Sigmoid colon (tissue), 7 donors: ENCODE results near the gene FBXL15. TPM values are rescaled to one million over a fixed set of nuclear protein-coding genes. Genes with fewer than 3 reads are reported as not detected.

ENCODE experiments used
- DNase-seq: peaks from one replicate; pipeline ENCODE4 v3.0.0-alpha.2; 2019
- H3K27ac ChIP-seq, 4 donors: fragments of 200-600 bp; sonication (generic); one replicate each; pipeline ENCODE4 v1.5.1; 2016 to 2019; ENCODE audit warnings: mild to moderate bottlenecking in 1 of 4
- H3K27me3 ChIP-seq, 3 donors: fragments of 200-600 bp; sonication (generic); one replicate each; pipeline ENCODE4 v1.5.1; 2019; ENCODE audit warnings: mild to moderate bottlenecking in 1 of 3
- H3K36me3 ChIP-seq, 4 donors: fragments of 200-600 bp; sonication (generic); one replicate each; pipeline ENCODE4 v1.5.1; 2016 to 2019
- H3K4me1 ChIP-seq, 4 donors: fragments of 200-600 bp; sonication (generic); one replicate each; pipeline ENCODE4 v1.5.1; 2017 to 2019
- H3K4me3 ChIP-seq, 4 donors: fragments of 200-600 bp; sonication (generic); one replicate each; pipeline ENCODE4 v1.5.1; 2017 to 2019; ENCODE audit warnings: mild to moderate bottlenecking in 2 of 4, moderate library complexity in 1 of 4
- H3K9me3 ChIP-seq, 4 donors: fragments of 200-600 bp in 3 of 4; sonication (generic) in 3 of 4; one replicate each; pipeline versions ENCODE4 v1.5.1 to v1.6.1; 2013 to 2019
- EP300 ChIP-seq, 4 donors: sonication (generic); formaldehyde crosslinking; IDR thresholded peaks; one replicate each; pipeline ENCODE4 v1.6.1; 2017; ENCODE audit warnings: antibody characterized with exemption in 4 of 4
- POLR2A ChIP-seq, 2 donors: fragments of 450-650 bp; IDR thresholded peaks; one replicate each; pipeline ENCODE4 v1.6.1; 2016; ENCODE audit warnings: antibody characterized with exemption in 2 of 2, mild to moderate bottlenecking in 2 of 2, moderate library complexity in 2 of 2
- POLR2AphosphoS5 ChIP-seq, 4 donors: sonication (generic); formaldehyde crosslinking; IDR thresholded peaks; one replicate each; pipeline ENCODE4 v1.6.1; 2017; ENCODE audit warnings: antibody characterized with exemption in 4 of 4
- WGBS, 2 donors: extraction: QIAGEN DNeasy Blood & Tissue Kit; methylation state at CpG; one replicate each; pipeline ENCODE4 v1.1.7; 2013; 5-methylcytosine and 5-hydroxymethylcytosine counted together
- intact Hi-C: fragments of 100-400 bp; cut with DNase I; formaldehyde crosslinking; loops from one replicate; pipeline ENCODE4 v1.15.1; 2023
- polyA plus RNA-seq, 3 donors: library from polyadenylated mRNA; stranded (reverse); fragments of 200-250 nt; gene quantifications; one replicate each; pipeline ENCODE4 v1.2.3, GENCODE V29; 2013
- total RNA-seq, 4 donors: library from RNA; depleted of rRNA; stranded (reverse); fragments of >200 nt; gene quantifications; one replicate each; pipeline ENCODE4 v1.1.0, GENCODE V29; 2016
- TF ChIP-seq, protein P1 (sequence below), 4 experiments: fragments of 450-650 bp in 3 of 4; fragments of 200-600 bp in 1 of 4; IDR thresholded peaks; one replicate each; pipeline ENCODE4 v1.5.1; 2016 to 2019; ENCODE audit warnings: antibody characterized with exemption in 4 of 4, mild to moderate bottlenecking in 3 of 4, moderate library complexity in 2 of 4
- donor health status: healthy with polysubstance abuse.
- donor health status: Bipolar disorder and iron deficiency.
- donor health status: healthy.

FBXL15 gene
- total and polyA plus RNA-seq, 7 donors: 19.0 to 51.3 (median 30.7) TPM

DNA sequence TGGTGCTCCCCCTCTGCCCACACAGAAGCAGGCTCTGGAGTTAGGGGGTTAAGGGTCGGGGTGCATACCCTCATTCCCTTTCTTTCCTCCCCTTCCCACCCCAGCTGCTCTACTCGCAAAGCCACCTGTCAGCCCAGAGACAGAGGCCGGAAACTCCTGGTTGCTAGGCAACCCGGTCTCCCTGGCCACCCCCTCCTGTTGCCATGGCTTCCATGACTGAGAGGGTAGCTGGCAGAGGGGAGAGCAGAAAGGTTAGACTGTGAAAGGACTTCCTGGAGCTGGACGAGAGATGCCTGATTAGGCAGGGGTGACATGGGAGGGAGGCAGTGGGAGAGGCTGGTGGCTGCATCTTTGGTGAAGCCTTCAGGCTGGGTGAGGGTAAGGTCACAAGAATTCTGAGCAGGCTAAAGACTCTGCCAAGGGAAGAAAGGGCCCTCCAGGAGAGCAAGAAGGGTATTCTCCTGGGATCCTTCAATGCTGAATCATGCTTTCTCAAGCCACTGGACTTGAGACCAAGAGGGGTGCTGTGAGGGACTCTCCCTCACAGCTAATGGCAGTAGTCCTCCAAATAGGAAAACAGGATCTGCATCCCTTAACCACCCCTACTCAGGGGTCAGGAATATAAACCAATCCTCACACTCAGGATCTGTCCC lies 7.5 kb upstream of the FBXL15 start:
- DNase-seq: no peak
- H3K4me3 ChIP-seq: no peak overlapping the region
- no peaks in the 10 kb centered on the region for H3K36me3 ChIP-seq
- H3K4me1 ChIP-seq: peaks cover 0 to 25% (median 22%) of the 10 kb centered on the region in 4 donors
- WGBS, 2 donors: 9 to 18% methylated on average over 5 of the region's 5 CpGs
- no peak overlapping the region for H3K27ac ChIP-seq
- TF ChIP-seq POLR2A (IDR thresholded peaks at IDR 0.05) (no peak), POLR2AphosphoS5 (IDR thresholded peaks at IDR 0.05) (no peak), EP300 (IDR thresholded peaks at IDR 0.05) (no peak)
- TF ChIP-seq, protein P1, sequence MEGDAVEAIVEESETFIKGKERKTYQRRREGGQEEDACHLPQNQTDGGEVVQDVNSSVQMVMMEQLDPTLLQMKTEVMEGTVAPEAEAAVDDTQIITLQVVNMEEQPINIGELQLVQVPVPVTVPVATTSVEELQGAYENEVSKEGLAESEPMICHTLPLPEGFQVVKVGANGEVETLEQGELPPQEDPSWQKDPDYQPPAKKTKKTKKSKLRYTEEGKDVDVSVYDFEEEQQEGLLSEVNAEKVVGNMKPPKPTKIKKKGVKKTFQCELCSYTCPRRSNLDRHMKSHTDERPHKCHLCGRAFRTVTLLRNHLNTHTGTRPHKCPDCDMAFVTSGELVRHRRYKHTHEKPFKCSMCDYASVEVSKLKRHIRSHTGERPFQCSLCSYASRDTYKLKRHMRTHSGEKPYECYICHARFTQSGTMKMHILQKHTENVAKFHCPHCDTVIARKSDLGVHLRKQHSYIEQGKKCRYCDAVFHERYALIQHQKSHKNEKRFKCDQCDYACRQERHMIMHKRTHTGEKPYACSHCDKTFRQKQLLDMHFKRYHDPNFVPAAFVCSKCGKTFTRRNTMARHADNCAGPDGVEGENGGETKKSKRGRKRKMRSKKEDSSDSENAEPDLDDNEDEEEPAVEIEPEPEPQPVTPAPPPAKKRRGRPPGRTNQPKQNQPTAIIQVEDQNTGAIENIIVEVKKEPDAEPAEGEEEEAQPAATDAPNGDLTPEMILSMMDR (IDR thresholded peaks at IDR 0.05): no peak
- peaks cover 11 to 53% (median 17%) of the 10 kb centered on the region in 3 donors for H3K27me3 ChIP-seq
- intact Hi-C loops: no loop called here
- H3K9me3 ChIP-seq: no peaks in the 10 kb centered on the region

DNA sequence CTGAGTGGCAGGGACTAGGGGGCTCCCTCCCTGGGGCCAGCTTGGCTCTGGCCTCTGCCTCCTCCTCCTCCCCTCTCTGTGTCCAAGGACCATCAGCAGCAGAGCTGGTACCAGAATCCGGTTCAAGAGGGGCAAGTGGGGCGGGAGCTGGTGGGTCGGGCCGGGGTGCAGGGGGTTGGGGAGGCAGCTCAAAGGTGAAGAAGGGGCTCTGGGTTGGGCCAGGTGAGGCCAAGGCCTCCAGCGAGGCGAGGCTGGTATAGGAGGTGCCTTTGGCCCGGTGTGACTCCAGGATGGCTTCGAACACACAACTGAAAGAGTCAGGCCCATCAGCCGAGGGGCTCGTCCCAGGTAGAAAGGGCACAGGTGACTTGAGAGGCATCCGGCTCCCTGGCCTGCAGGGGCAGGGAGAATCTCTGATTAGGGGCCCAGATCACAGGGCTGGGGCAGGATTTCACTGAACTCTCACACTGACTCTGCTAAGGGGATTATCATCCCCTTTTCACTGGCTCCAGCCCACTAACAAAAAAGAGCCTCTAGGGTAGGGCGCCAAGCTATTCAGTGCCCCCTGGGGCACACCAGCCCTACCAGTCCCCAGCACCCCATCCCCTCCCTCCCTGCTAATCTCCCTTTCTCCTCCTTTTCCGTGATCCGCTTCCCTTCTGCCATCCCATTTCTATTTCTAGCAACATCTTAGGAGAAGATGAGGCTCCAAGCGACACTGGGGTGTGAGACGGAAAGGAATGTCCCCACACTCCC lies 6.7 kb upstream of the FBXL15 start:
- H3K4me3 ChIP-seq: no peak overlapping the region
- DNase-seq: no peak
- peaks cover 0 to 27% (median 26%) of the 10 kb centered on the region in 4 donors for H3K4me1 ChIP-seq
- WGBS, 2 donors: 74 to 85% methylated on average over 16 of the region's 16 CpGs
- H3K27ac ChIP-seq: no peak overlapping the region
- no peaks in the 10 kb centered on the region for H3K36me3 ChIP-seq
- H3K27me3 ChIP-seq: peaks cover 11 to 56% (median 17%) of the 10 kb centered on the region in 3 donors
- intact Hi-C loops: no loop called here
- TF ChIP-seq POLR2AphosphoS5 (IDR thresholded peaks at IDR 0.05) (no peak), POLR2A (IDR thresholded peaks at IDR 0.05) (no peak), EP300 (IDR thresholded peaks at IDR 0.05) (no peak)
- TF ChIP-seq, protein P1 (IDR thresholded peaks at IDR 0.05): no peak
- H3K9me3 ChIP-seq: no peaks in the 10 kb centered on the region

DNA sequence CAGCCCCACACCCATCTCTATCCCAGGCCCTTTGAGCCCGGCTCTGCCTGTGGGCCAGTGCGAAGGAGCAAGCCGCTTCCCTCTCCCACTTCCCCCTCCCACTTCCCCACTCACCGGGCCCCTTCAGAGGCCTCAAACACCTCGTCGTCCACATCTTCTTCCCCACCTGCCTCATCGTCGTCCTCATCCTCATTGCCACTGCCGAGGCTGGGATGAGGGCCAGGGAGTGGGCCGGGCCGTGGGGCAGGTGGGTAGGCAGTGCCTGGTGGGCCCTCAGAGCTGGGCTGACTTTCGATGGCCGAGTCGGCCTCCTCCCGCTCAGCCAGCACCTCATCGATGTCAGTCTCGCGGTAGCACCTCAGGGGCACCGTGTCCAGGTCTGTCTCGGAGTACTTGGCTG lies 5.9 kb upstream of the FBXL15 start:
- Histone ChIP-seq H3K27me3 (peaks cover 11 to 56% (median 17%) of the 10 kb centered on the region in 3 donors), H3K4me1 (peaks cover 0 to 31% (median 28%) of the 10 kb centered on the region in 4 donors), H3K27ac (no peak overlapping the region), H3K9me3 (no peaks in the 10 kb centered on the region), H3K36me3 (no peaks in the 10 kb centered on the region), H3K4me3 (no peak overlapping the region)
- peak; percentile 64 for DNase-seq
- intact Hi-C loops: no loop called here
- WGBS, 2 donors: 50 to 52% methylated on average over 20 of the region's 20 CpGs
- TF ChIP-seq EP300 (IDR thresholded peaks at IDR 0.05) (no peak), POLR2A (IDR thresholded peaks at IDR 0.05) (no peak), POLR2AphosphoS5 (IDR thresholded peaks at IDR 0.05) (no peak)
- TF ChIP-seq, protein P1 (IDR thresholded peaks at IDR 0.05): no peak

DNA sequence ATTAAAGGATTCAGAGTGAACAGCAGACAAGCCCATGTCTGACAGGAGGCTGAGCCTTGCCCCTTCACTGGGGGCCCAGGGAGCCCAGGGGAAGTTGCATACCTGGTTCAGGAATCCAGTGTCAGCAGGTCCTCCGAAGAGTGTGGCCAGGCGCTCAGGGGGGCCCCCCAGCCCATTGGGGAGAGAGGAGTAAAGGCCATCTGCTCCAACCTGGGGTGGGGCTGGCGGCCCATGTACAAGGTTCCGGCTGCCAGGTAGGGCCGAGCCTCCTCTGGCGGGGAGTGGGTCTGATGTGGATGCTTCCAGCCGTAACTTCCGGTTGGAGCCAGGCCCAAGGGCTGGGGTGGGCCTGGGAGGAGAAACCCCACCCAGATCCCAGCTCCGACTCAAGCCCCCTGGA lies 4.4 kb upstream of the FBXL15 start:
- Histone ChIP-seq H3K27me3 (peaks cover 10 to 43% (median 11%) of the 10 kb centered on the region in 3 donors), H3K4me1 (peaks cover 0 to 25% (median 20%) of the 10 kb centered on the region in 4 donors), H3K4me3 (no peak overlapping the region), H3K36me3 (no peaks in the 10 kb centered on the region), H3K9me3 (no peaks in the 10 kb centered on the region), H3K27ac (no peak overlapping the region)
- WGBS, 2 donors: 63 to 84% methylated on average over 9 of the region's 9 CpGs
- TF ChIP-seq POLR2AphosphoS5 (IDR thresholded peaks at IDR 0.05) (no peak), POLR2A (IDR thresholded peaks at IDR 0.05) (no peak), EP300 (IDR thresholded peaks at IDR 0.05) (no peak)
- TF ChIP-seq, protein P1 (IDR thresholded peaks at IDR 0.05): no peak
- intact Hi-C loops: no loop called here
- peak; percentile 56 for DNase-seq
